Activated CD8-positive, alpha-beta T cell treated with anti-CD3 and anti-CD28 coated beads for 36 hours (primary cell): ENCODE results near the gene OSMR. TPM values are rescaled to one million over a fixed set of nuclear protein-coding genes. Genes with fewer than 3 reads are reported as not detected.

Experiments
- ATAC-seq: fragments of 200-7000 bp; cut with Tn5 transposase; one replicate; pipeline ENCODE4 v1.10.0; 2021; ENCODE audit warnings: mild to moderate bottlenecking, moderate library complexity
- CTCF ChIA-PET: fragments of 350-600 bp; sonication (Branson Sonifier 250); formaldehyde crosslinking; loops from one replicate; lab custom pipeline; 2021; ENCODE audit warnings: antibody characterized with exemption; lab: Charles Lee
- POLR2A ChIA-PET: fragments of 350-600 bp; sonication (Branson Sonifier 250); formaldehyde crosslinking; loops from one replicate; lab custom pipeline; 2021; ENCODE audit warnings: antibody characterized with exemption; lab: Charles Lee
- DNase-seq: peaks from one replicate; pipeline ENCODE4 v3.0.0-alpha.2; 2020
- H3K27ac Mint-ChIP-seq: one replicate; pipeline ENCODE4 v1.8.0; 2021; ENCODE audit warnings: mild to moderate bottlenecking, mixed read lengths
- H3K27me3 Mint-ChIP-seq: one replicate; pipeline ENCODE4 v1.8.0; 2021; ENCODE audit warnings: mixed read lengths
- H3K36me3 Mint-ChIP-seq: one replicate; pipeline ENCODE4 v1.8.0; 2021; ENCODE audit warnings: low read depth, mixed read lengths
- H3K4me1 Mint-ChIP-seq: one replicate; pipeline ENCODE4 v1.8.0; 2021; ENCODE audit warnings: low read depth, mixed read lengths
- H3K4me3 Mint-ChIP-seq: one replicate; pipeline ENCODE4 v1.8.0; 2021; ENCODE audit warnings: mild to moderate bottlenecking, moderate library complexity, mixed read lengths
- H3K9me3 Mint-ChIP-seq: one replicate; pipeline ENCODE4 v1.8.0; 2021; ENCODE audit warnings: mixed read lengths
- CTCF ChIP-seq: fragments of 200-600 bp; IDR thresholded peaks from one replicate; pipeline ENCODE4 v1.8.0; 2022; ENCODE audit warnings: antibody characterized with exemption, mild to moderate bottlenecking
- intact Hi-C: fragments of 100-400 bp; cut with micrococcal nuclease; formaldehyde crosslinking; loops from one replicate; pipeline ENCODE4 v1.10.0; 2022
- total RNA-seq, 2 experiments: library from RNA; stranded (reverse); gene quantifications; one replicate each; pipeline ENCODE4 v1.2.3, GENCODE V29; 2021

The OSMR gene
- total RNA-seq, 2 experiments from 2014 or later: not detected

- no peaks in the 10 kb centered on the region for H3K9me3 Mint-ChIP-seq
- intact Hi-C loops: no loop called here
- no peaks in the 10 kb centered on the region for H3K4me1 Mint-ChIP-seq
- H3K27me3 Mint-ChIP-seq: peaks cover 14% of the 10 kb centered on the region
- H3K36me3 Mint-ChIP-seq: no peaks in the 10 kb centered on the region
- TF ChIP-seq CTCF: no peak
- no peak overlapping the region for H3K4me3 Mint-ChIP-seq
- ChIA-PET CTCF (interaction anchor here (0.7 to 1.9 kb wide), 6 partner anchors 14 to 445 kb away, joined by 3 to 5 read pairs (median 3); no protein-coding TSS in a partner anchor), POLR2A (interaction anchor here (0.6 kb wide), 1 partner anchor 312 kb away, joined by 3 read pairs; no protein-coding TSS in a partner anchor)
- ATAC-seq: no peak
- H3K27ac Mint-ChIP-seq: no peak overlapping the region
- no peak for DNase-seq
These were observed 18.3 kb upstream of the OSMR start for GRCh38 chr5:38827525-38827924.

GRCh38 chr5:38830521-38831051, 15.2 kb upstream of the OSMR start:
- CTCF ChIA-PET: interaction anchor here (1.5 kb wide), 1 partner anchor 91 kb away, joined by 3 read pairs; no protein-coding TSS in a partner anchor
- no peak for ATAC-seq
- intact Hi-C loops: no loop called here

GRCh38 chr5:38831117-38831516, 14.7 kb upstream of the OSMR start:
- Mint-ChIP-seq H3K27ac (no peak overlapping the region), H3K27me3 (peaks cover 10% of the 10 kb centered on the region), H3K4me1 (no peaks in the 10 kb centered on the region), H3K9me3 (no peaks in the 10 kb centered on the region), H3K36me3 (no peaks in the 10 kb centered on the region), H3K4me3 (no peak overlapping the region)
- no peak for ATAC-seq
- intact Hi-C loops: no loop called here
- no peak for DNase-seq
- ChIA-PET CTCF (interaction anchor here (1.0 to 1.5 kb wide), 3 partner anchors 9 to 91 kb away, joined by 3 read pairs; no protein-coding TSS in a partner anchor), POLR2A (no interaction called here)
- TF ChIP-seq CTCF: no peak

More at GRCh38 chr5:38830521-38831051, 15.2 kb upstream of the OSMR start:
- DNase-seq: no peak
- no peaks in the 10 kb centered on the region for H3K36me3 Mint-ChIP-seq
- no peaks in the 10 kb centered on the region for H3K4me1 Mint-ChIP-seq
- peaks cover 11% of the 10 kb centered on the region for H3K27me3 Mint-ChIP-seq
- no peak overlapping the region for H3K27ac Mint-ChIP-seq
- H3K9me3 Mint-ChIP-seq: no peaks in the 10 kb centered on the region
- POLR2A ChIA-PET: no interaction called here
- TF ChIP-seq CTCF: no peak
- H3K4me3 Mint-ChIP-seq: no peak overlapping the region

- intact Hi-C loops: no loop called here
- no peak overlapping the region for H3K4me3 Mint-ChIP-seq
- POLR2A ChIA-PET: no interaction called here
- DNase-seq: peak; percentile 11
- no peak overlapping the region for H3K27ac Mint-ChIP-seq
- TF ChIP-seq CTCF: peak; percentile 57
- no peak for ATAC-seq
- no peaks in the 10 kb centered on the region for H3K9me3 Mint-ChIP-seq
- H3K4me1 Mint-ChIP-seq: no peaks in the 10 kb centered on the region
- H3K36me3 Mint-ChIP-seq: no peaks in the 10 kb centered on the region
- H3K27me3 Mint-ChIP-seq: peaks cover 7% of the 10 kb centered on the region
- CTCF ChIA-PET: interaction anchor here (1.0 to 1.7 kb wide), 4 partner anchors 10 to 22 kb away, joined by 3 to 6 read pairs (median 3); no protein-coding TSS in a partner anchor
These were observed 13.9 kb upstream of the OSMR start for GRCh38 chr5:38831909-38832308.

- DNase-seq (no peak), ATAC-seq (no peak)
- Mint-ChIP-seq H3K27ac (no peak overlapping the region), H3K27me3 (peaks cover 9% of the 10 kb centered on the region), H3K4me3 (no peak overlapping the region), H3K4me1 (no peaks in the 10 kb centered on the region), H3K9me3 (no peaks in the 10 kb centered on the region), H3K36me3 (no peaks in the 10 kb centered on the region)
- TF ChIP-seq CTCF: no peak
- intact Hi-C loops: no loop called here
- ChIA-PET CTCF (interaction anchor here (0.9 to 1.7 kb wide), 4 partner anchors 10 to 90 kb away, joined by 3 to 6 read pairs (median 4); no protein-coding TSS in a partner anchor), POLR2A (no interaction called here)
These were observed 13.0 kb upstream of the OSMR start for GRCh38 chr5:38832810-38833209.
